ENCODE data around the gene GRB7.
"Not testable (repeated sequence)": the region's sequence is repeated elsewhere in the genome, so short reads cannot be mapped to it uniquely, and the experiment has no call there.

The GRB7 gene

DNA sequence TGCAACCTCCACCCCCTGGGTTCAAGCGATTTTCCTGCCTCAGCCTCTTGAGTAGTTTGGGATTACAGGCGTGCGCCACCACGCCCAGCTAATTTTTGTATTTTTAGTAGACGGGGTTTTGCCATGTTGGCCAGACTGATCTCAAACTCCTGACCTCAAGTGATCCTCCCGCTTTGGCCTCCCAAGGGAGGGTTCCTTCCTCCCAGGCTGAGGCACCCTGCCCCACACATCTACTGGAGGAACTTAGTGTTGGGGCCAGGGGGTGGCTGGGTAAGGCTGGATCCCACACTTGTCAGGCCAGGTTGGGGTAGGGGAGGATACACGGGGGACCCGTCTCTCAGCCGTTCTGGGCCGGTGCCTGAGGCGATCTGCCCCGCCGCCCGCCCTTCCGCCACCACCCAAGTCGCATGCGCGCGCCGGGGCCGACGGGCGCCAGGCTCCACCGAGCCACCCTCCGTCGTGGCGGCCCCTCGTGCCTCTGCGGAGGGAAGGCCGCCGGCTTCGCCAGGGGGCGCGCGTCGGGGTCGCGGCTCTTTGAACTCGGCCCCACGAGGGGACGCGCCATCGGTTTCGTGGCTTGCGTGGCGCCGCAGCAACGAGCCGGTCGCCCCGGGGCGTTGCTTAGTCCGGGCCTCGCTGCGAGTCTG is 15.9 kb downstream of the GRB7 start:
- DNase-seq: peak; percentile 27

GRCh38 chr17:39754161-39754957 is 16.6 kb downstream of the GRB7 start:
- DNase-seq: peak; percentile 88

DNA sequence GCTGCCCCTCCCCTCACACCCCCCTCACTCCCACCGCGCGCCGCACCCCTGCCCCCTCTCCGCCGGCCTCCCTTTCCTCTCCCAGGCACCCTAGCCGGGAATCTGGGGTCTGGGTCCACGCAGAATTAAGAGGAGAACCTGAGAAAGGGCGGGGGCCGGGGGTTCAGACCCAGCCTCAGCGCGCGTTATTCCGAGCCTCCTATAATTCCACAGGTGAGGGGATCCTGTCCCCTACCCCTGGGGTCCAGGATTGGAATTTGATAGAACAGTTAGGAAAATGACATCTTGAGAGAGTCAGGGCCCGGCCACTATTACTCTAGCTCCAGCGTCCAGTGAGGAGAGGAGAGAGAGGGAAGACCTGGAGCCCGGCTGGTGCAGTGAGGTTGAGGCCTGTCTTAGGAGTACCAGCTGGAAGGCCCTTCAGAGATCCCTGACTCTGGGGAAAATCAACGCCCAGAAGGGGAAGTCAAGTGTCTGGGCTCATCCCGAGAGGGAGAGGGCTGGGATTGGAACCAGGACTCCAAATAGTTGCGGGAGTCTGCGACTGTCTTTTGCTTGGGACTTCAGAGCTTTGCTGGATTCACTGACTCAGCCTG is 17.3 kb downstream of the GRB7 start:
- no peak for DNase-seq

- DNase-seq: no peak
These were observed 18.0 kb downstream of the GRB7 start for GRCh38 chr17:39755554-39756379.

DNA sequence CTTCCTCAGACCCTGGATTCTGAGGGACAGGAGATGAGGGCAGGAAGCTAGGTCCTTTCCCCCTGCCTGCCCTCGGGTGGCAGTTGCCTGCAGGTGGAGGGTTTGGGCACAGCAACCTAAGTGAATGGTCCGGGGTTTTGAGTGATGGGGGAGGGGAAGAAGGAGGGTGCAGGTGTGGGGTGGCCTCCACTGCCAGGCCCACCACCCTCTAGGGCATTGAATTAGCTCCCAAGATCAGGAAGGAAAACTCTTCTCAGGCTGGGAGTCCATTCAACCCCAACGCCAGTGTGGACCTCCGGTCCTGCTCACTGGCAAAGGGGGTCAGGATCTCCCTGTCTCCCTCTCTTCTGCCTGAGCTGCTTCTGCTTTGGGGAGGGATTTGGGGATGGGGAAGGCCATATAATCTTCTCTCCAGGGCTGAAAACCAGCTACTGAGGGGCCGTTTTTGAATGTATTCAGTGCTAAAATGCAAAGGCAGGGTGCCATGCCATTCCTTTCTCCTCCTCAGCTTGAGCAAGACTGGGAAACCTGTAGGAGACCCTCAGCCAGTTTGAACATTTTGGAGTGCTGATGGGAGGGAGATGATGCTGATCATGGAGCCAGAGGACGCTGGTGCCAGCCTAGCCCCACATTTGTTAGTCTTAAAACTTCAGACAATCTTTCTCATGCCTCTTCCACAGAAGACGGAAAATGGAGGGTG is 18.8 kb downstream of the GRB7 start:
- no peak for DNase-seq

- no peak for DNase-seq
These were observed 19.5 kb downstream of the GRB7 start for GRCh38 chr17:39757176-39757662.

GRCh38 chr17:39757931-39758873 is 20.5 kb downstream of the GRB7 start:
- DNase-seq: no peak

DNA sequence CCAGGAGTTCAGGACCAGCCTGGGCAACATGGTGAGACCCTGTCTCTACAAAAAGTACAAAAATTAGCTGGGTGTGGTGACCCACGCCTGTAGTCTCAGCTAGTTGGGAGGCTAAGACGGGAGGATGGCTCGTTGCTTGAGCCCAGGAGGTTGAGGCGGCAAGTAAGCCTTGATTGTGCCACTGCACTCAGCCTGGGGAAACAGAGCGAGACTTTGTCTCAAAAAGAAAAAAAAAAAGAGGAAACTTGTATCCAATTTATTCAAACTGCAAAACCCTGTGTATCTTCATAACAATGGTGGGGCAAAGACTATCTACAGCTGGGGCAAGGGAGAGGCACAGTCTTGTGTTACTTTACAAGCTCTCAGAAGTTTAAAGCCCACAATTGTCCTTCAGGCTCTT is 21.5 kb downstream of the GRB7 start:
- no peak for DNase-seq

DNA sequence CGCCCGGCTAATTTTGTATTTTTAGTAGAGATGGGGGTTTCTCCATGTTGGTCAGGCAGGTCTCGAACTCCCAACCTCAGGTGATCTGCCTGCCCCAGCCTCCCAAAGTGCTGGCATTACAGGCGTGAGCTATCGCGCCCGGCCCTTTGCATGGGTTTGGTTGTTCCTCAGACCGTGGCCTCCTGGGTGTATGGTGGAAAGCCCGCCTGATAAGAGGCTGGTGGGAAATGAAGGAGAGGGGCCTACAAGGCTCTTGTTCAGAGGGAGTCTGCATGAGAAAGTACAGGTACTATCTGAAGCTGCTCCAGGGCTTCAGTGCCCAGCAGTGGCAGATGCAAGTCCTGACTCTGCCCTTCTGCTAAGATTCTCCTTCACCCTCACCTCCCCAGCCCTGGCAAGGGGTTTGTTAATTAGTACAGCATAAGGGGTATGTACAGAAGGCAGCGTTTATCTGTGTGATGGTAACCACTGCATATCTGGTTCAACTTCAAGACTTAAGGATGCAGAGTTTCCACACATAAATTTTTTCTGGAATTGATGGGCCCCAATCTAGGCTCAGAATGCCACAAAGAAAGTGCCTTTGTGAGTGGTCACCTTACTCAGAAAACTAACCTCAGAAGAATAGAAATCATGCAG is 24.2 kb downstream of the GRB7 start:
- DNase-seq: no peak

DNA sequence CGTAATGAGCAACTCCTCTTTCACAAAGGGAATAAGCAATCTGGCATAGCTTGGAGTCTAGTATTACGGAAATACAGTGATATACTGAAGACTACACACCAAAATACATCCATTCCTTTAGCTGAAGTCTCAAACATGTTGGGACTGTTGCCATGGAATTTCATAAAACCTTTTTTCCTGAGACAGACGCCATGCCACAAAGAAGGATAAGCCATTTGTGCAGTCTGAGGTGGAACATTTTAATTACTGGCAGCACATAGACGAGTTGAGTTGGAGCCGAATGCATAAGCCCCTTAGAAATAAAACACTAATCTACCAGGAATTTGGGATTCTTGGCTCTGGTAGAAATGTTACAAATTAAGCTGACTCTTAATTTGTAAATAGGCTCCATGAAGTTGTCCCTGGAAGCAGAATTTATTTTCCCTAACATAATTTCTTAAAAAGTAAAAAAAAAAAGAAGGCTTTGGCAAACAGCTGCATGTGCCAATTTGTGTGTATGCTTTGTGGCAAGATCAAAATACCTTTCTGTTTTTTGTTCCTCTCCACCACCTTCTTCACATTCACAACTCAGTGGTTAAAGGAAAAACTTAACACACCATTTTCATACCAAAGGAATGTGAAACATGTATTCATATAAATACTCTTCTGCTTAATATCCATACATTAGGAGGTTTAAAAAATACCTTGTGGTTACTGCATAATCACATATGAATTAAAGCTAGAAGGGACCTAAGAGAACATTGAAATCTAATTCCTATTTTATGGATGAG is 25.5 kb downstream of the GRB7 start:
- DNase-seq: no peak

DNA sequence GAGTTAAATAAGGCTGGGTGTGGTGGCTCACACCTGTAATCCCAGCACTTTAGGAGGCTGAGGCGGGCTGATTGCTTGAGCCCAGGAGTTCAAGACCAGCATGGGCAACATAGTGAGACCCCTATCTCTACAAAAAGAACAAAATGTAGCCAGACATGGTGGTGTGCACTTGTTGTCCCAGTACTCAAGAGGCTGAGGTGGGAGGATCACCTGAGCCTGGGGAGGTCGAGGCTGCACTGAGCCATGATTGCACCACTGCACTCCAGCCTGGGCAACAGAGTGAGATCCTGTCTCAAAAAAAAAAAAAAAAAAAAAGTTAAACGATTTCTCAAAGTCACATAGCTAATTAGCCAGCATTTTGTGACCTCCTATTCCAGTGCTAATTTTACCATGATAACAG is 26.4 kb downstream of the GRB7 start:
- not testable (repeated sequence) for DNase-seq

DNA sequence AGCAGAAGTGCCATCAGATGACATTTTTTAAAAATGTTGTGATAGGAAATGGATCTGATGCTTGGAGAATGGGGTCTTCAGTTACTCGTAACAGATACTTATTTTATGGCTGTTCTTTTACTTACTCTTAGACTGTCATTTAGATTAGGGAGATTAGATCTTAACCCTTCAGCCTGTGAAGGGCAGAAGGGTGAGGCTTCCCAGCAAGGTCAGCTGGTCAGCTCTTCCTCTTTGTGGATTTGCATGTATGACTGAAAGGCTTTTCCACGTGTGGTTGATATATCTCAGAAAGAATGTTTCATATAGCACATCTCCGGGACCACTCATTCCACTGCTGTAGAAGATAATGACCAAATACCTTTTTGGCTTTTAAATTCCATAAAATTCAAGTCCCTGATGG is 27.4 kb downstream of the GRB7 start:
- DNase-seq: no peak

DNA sequence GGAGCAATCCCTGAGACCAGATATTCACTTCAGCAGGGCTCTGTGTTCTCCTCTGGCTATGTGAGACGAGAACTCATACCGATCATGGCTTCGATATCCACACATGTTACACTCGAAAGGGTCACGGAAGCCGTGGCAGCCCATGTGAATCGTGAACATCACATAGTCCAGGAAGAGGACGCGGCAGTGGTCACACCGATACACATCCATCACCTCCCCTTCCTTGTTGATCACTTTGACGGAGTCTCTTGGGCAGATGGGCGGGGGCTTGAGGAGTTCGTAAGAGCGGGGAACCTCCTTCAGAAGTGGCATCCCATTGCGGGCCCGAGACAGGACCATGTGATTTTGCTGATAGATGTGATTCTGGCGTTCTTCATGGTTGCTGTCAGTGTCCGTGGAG is 28.0 kb downstream of the GRB7 start:
- DNase-seq: no peak

- DNase-seq: no peak
These were observed 29.4 kb downstream of the GRB7 start for GRCh38 chr17:39767147-39767546.

GRCh38 chr17:39769974-39770587 is 32.3 kb downstream of the GRB7 start:
- DNase-seq: peak; percentile 86

DNA sequence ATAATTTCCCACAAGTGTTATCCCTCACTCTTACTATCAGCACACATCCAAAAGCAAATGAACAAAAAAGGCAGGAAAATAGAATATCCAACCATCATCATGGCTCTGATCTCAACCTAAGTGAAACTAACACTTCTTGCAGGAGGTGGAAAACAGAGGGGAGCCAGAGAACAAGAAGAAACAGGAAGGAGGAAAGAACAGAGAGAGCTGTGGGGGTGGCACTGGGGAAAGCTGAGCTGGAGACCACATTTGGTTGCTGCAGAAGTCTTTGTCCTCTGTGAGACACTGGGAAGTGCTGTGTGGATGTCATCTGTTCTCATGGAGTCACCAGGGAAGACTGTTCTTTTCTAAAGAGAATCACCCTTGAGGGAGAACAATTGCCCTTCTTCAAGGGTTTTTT is 34.7 kb downstream of the GRB7 start:
- DNase-seq: no peak

- no peak for DNase-seq
These were observed 35.5 kb downstream of the GRB7 start for GRCh38 chr17:39772987-39773934.

- DNase-seq: no peak
These were observed 36.3 kb downstream of the GRB7 start for GRCh38 chr17:39774047-39774446.
